ENCODE measurements around the gene SPDEF.

DNA sequence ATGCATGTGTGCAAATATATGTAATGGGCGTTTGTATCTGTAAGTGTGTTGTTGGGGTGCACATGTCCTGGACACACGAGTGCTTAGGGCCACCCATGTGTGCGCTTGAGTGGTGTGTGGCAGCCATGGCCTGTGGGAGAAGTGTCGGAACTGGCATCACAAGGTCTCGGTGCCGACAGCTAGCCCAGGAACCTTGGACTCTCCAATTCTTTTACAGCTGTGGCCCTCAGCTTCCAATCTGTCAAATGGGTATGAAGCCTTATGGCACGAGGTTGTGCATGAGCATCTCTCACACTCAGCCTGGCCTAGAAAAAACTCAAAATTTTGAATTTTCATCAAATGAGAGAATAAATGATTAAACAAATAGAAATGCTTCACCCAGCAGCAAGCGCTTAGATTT, 42.0 kb downstream of the SPDEF start:
- no peak for TF ChIP-seq CTCF (IDR thresholded peaks at IDR 0.05)
- TF ChIP-seq POLR2A (IDR thresholded peaks at IDR 0.05), result no peak

Measured in body of pancreas (tissue), 4 donors.